ENCODE measurements around the gene ZNF25.
A peak's percentile ranks its signal among the peaks of the same experiment; 100 is the strongest.
"Not testable (repeated sequence)": the region's sequence is repeated elsewhere in the genome, so short reads cannot be mapped to it uniquely, and the experiment has no call there.

The ZNF25 gene

GRCh38 chr10:38003588-38003987, 27.1 kb upstream of the ZNF25 start:
- DNase-seq (ENCODE audit: low read depth in 2 of 2): no peak
- H3K4me3 ChIP-seq (replicated peaks in 1 of 2; ENCODE audit: low read depth in 2 of 2, low read length in 2 of 2): no peak overlapping the region
- TF ChIP-seq, protein P1, sequence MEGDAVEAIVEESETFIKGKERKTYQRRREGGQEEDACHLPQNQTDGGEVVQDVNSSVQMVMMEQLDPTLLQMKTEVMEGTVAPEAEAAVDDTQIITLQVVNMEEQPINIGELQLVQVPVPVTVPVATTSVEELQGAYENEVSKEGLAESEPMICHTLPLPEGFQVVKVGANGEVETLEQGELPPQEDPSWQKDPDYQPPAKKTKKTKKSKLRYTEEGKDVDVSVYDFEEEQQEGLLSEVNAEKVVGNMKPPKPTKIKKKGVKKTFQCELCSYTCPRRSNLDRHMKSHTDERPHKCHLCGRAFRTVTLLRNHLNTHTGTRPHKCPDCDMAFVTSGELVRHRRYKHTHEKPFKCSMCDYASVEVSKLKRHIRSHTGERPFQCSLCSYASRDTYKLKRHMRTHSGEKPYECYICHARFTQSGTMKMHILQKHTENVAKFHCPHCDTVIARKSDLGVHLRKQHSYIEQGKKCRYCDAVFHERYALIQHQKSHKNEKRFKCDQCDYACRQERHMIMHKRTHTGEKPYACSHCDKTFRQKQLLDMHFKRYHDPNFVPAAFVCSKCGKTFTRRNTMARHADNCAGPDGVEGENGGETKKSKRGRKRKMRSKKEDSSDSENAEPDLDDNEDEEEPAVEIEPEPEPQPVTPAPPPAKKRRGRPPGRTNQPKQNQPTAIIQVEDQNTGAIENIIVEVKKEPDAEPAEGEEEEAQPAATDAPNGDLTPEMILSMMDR (IDR thresholded peaks at IDR 0.05; ENCODE audit: low read depth, low read length): no peak

GRCh38 chr10:38003026-38003425, 26.6 kb upstream of the ZNF25 start:
- TF ChIP-seq, protein P1 (IDR thresholded peaks at IDR 0.05; ENCODE audit: low read depth, low read length): no peak
- no peak overlapping the region for H3K4me3 ChIP-seq (replicated peaks in 1 of 2; ENCODE audit: low read depth in 2 of 2, low read length in 2 of 2)
- no peak for DNase-seq (ENCODE audit: low read depth in 2 of 2)

GRCh38 chr10:38000474-38000873, 24.0 kb upstream of the ZNF25 start:
- not testable (repeated sequence) for H3K4me3 ChIP-seq (replicated peaks in 1 of 2; ENCODE audit: low read depth in 2 of 2, low read length in 2 of 2); DNase-seq (ENCODE audit: low read depth in 2 of 2)

DNA sequence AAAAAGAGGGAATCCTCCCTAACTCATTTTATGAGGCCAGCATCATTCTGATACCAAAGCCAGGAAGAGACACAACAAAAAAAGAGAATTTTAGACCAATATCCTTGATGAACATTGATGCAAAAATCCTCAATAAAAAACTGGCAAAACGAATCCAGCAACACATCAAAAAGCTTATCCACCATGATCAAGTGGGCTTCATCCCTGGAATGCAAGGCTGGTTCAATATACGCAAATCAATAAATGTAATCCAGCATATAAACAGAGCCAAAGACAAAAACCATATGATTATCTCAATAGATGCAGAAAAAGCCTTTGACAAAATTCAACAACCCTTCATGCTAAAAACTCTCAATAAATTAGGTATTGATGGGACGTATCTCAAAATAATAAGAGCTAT, 22.5 kb upstream of the ZNF25 start:
- not testable (repeated sequence) for DNase-seq (ENCODE audit: low read depth in 2 of 2); H3K4me3 ChIP-seq (replicated peaks in 1 of 2; ENCODE audit: low read depth in 2 of 2, low read length in 2 of 2)

DNA sequence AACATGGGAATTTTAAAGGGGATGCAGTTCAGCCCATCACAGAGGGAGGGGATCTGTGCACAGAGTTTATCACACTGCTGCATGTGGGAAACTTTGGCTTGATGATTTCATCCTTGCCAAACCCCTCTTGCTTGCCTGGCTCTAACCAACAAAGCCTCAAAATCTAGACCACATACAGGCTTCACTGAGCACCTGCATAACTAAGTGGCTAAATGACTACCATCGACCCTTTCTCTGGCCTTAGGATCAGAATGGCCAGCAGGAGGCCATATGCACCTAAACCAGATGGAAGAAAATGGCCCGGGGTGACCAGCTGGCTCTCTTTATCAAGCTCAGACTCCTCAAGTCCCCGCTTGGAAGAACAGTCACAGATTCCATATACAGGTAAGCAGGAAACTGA, 15.6 kb upstream of the ZNF25 start:
- peak in 1 of 2 donors; percentile 9 for DNase-seq (ENCODE audit: low read depth in 2 of 2)
- H3K4me3 ChIP-seq (replicated peaks in 1 of 2; ENCODE audit: low read depth in 2 of 2, low read length in 2 of 2): no peak overlapping the region
- TF ChIP-seq, protein P1 (IDR thresholded peaks at IDR 0.05; ENCODE audit: low read depth, low read length): no peak

DNA sequence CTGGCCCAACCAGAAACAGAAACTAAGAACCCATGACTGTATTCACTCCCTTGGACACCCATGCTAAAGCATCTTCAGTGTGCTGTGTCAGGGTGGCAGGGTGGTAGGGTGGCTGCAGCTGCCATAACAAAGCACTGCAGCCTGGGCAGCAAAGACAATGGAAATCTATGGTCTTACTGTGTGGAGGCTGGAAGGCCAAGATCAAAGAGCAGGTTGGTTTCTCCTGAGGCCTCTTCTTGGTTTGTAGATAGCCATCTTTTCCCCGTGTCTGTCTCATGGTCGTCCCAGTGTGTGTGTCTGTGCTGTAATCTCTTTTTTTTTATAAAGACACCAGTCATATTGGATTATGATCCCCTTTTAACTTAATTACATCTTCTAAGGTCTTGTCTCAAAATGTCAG, 15.2 kb upstream of the ZNF25 start:
- no peak for DNase-seq (ENCODE audit: low read depth in 2 of 2)
- TF ChIP-seq, protein P1 (IDR thresholded peaks at IDR 0.05; ENCODE audit: low read depth, low read length): no peak

DNA sequence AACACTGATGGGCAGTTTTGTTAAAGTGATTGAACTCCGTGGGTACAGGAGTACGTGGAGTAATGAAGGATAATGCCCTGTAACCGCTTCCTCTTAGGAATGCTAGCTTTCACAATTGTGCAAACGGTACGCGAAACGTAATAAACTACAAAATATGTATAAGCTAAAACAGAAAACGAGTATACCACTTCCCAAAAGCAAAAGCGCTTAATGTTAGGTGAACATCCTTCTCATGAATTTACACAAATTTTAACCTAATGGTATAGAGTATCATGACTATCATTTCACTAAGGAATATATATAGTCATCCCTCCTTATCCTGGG, 395 bp upstream of the ZNF25 start:
- TF ChIP-seq, protein P1 (IDR thresholded peaks at IDR 0.05; ENCODE audit: low read depth, low read length): no peak
- no peak for DNase-seq (ENCODE audit: low read depth in 2 of 2)
- peak overlapping the region; percentile 71 to 76 for H3K4me3 ChIP-seq (replicated peaks in 1 of 2; ENCODE audit: low read depth in 2 of 2, low read length in 2 of 2)

More for the DNA sequence above, 15.2 kb upstream of the ZNF25 start:
- H3K4me3 ChIP-seq (replicated peaks in 1 of 2; ENCODE audit: low read depth in 2 of 2, low read length in 2 of 2): no peak overlapping the region

- peak; percentile 23 to 33 for DNase-seq (ENCODE audit: low read depth in 2 of 2)
- H3K4me3 ChIP-seq (replicated peaks in 1 of 2; ENCODE audit: low read depth in 2 of 2, low read length in 2 of 2): peak overlapping the region; percentile 71 to 76
- TF ChIP-seq, protein P1 (IDR thresholded peaks at IDR 0.05; ENCODE audit: low read depth, low read length): no peak
These were observed 951 bp downstream of the ZNF25 start for GRCh38 chr10:37975401-37975991.

All from cardiac fibroblast (primary cell).